IMR-90 (cell line): Measurements from ENCODE around the gene TINAGL1. TPM values are rescaled to one million over a fixed set of nuclear protein-coding genes. Genes with fewer than 3 reads are reported as not detected.

Experiments used
- ATAC-seq: fragments of 200-7000 bp; cut with Tn5 transposase; 2 replicates; pipeline ENCODE4 v1.9.1; 2020; ENCODE audit warnings: low read depth, mild to moderate bottlenecking, moderate library complexity
- BruUV-seq: library from RNA; stranded (reverse); fragments of 400-500 nt; replicated peaks from 2 replicates; lab custom pipeline; 2021; lab: Mats Ljungman, UMichigan
- CTCF ChIA-PET: fragments of 300-600 bp; formaldehyde crosslinking; extraction: SDS; loops from one replicate; lab custom pipeline; 2021; ENCODE audit warnings: antibody characterized with exemption; lab: Yijun Ruan, JAX
- POLR2A ChIA-PET: fragments of 300-600 bp; sonication (Branson Sonifier 250); formaldehyde crosslinking; loops from one replicate; lab custom pipeline; 2022; ENCODE audit warnings: antibody characterized with exemption; ENCODE audit not compliant: unreplicated experiment; lab: Charles Lee
- DNase-seq: peaks from one replicate; pipeline ENCODE4 v3.0.0; 2013
- H2AFZ ChIP-seq: replicated peaks from 2 replicates; pipeline ENCODE3; 2013; ENCODE audit warnings: low read length, mild to moderate bottlenecking; ENCODE audit not compliant: poor library complexity
- H2AK5ac ChIP-seq: 2 replicates; pipeline ENCODE4 v1.6.1; 2013; ENCODE audit warnings: low read depth, low read length, inconsistent platforms
- H2AK9ac ChIP-seq: replicated peaks from 2 replicates; pipeline ENCODE3; 2013; ENCODE audit warnings: mild to moderate bottlenecking, low read depth, low read length, moderate library complexity; ENCODE audit not compliant: poor library complexity
- H2BK120ac ChIP-seq: 2 replicates; pipeline ENCODE4 v1.6.1; 2013; ENCODE audit warnings: low read depth, low read length, inconsistent platforms
- H2BK15ac ChIP-seq: 3 replicates; pipeline ENCODE4 v1.6.1; 2013; ENCODE audit warnings: low read depth, low read length, inconsistent platforms
- H2BK20ac ChIP-seq: 2 replicates; pipeline ENCODE4 v1.6.1; 2013; ENCODE audit warnings: low read depth, mild to moderate bottlenecking, inconsistent platforms, low read length, moderate library complexity
- H2BK5ac ChIP-seq: 2 replicates; pipeline ENCODE4 v1.6.1; 2013; ENCODE audit warnings: mild to moderate bottlenecking, low read depth, low read length, inconsistent platforms; ENCODE audit not compliant: poor library complexity, severe bottlenecking
- H3K14ac ChIP-seq: replicated peaks from 2 replicates; pipeline ENCODE4 v1.6.1; 2013; ENCODE audit warnings: low read depth, low read length, inconsistent platforms
- H3K18ac ChIP-seq: 2 replicates; pipeline ENCODE4 v1.6.1; 2013; ENCODE audit warnings: low read depth, low read length, control low read depth
- H3K23ac ChIP-seq: 2 replicates; pipeline ENCODE4 v1.6.1; 2013; ENCODE audit warnings: low read depth, low read length, inconsistent platforms
- H3K27ac ChIP-seq: 2 replicates; pipeline ENCODE4 v1.5.1; 2013; ENCODE audit warnings: mild to moderate bottlenecking, control low read depth, low read length; ENCODE audit not compliant: insufficient read depth
- H3K27me3 ChIP-seq: 2 replicates; pipeline ENCODE4 v1.6.1; 2013; ENCODE audit warnings: low read length; ENCODE audit not compliant: control insufficient read depth, insufficient read depth
- H3K36me3 ChIP-seq: 2 replicates; pipeline ENCODE4 v1.6.1; 2013; ENCODE audit warnings: low read length, mixed read lengths; ENCODE audit not compliant: control insufficient read depth, insufficient read depth
- H3K4ac ChIP-seq: 2 replicates; pipeline ENCODE4 v1.6.1; 2013; ENCODE audit warnings: low read depth, low read length, inconsistent platforms
- H3K4me1 ChIP-seq: 2 replicates; pipeline ENCODE4 v1.6.1; 2013; ENCODE audit warnings: low read length, mixed read lengths; ENCODE audit not compliant: control insufficient read depth, insufficient read depth
- H3K4me2 ChIP-seq: 2 replicates; pipeline ENCODE4 v1.6.1; 2013; ENCODE audit warnings: low read depth, mild to moderate bottlenecking, control low read depth, low read length, moderate library complexity
- H3K4me3 ChIP-seq: 2 replicates; pipeline ENCODE4 v1.5.1; 2013; ENCODE audit warnings: low read depth, mild to moderate bottlenecking, control low read depth, low read length, moderate library complexity; ENCODE audit not compliant: insufficient read depth
- H3K56ac ChIP-seq: 2 replicates; pipeline ENCODE4 v1.6.1; 2013; ENCODE audit warnings: low read length, inconsistent platforms; ENCODE audit not compliant: insufficient read depth; ENCODE audit errors: extremely low read depth
- H3K79me1 ChIP-seq, 2 experiments: 2 replicates each; pipeline ENCODE4 v1.6.1; 2013; ENCODE audit warnings: low read length in 2 of 2, inconsistent platforms in 1 of 2, low read depth in 1 of 2
- H3K9ac ChIP-seq: 2 replicates; pipeline ENCODE4 v1.6.1; 2013; ENCODE audit warnings: low read depth, low read length, control low read depth
- H3K9me1 ChIP-seq: 2 replicates; pipeline ENCODE4 v1.6.1; 2013; ENCODE audit warnings: low read length, inconsistent platforms; ENCODE audit not compliant: insufficient read depth
- H3K9me3 ChIP-seq: 2 replicates; pipeline ENCODE4 v1.6.1; 2013; ENCODE audit warnings: low read length; ENCODE audit not compliant: control insufficient read depth, insufficient read depth
- H4K20me1 ChIP-seq: 2 replicates; pipeline ENCODE4 v1.6.1; 2013; ENCODE audit warnings: low read length, inconsistent platforms; ENCODE audit not compliant: insufficient read depth
- H4K5ac ChIP-seq: 2 replicates; pipeline ENCODE4 v1.6.1; 2013; ENCODE audit warnings: mild to moderate bottlenecking, low read depth, low read length, control low read depth
- H4K8ac ChIP-seq, 2 experiments: 2 replicates each; pipeline ENCODE4 v1.6.1; 2013; ENCODE audit warnings: low read depth in 2 of 2, low read length in 2 of 2, control low read depth in 1 of 2, inconsistent platforms in 1 of 2
- H4K91ac ChIP-seq: 2 replicates; pipeline ENCODE4 v1.6.1; 2013; ENCODE audit warnings: low read depth, low read length, inconsistent platforms; ENCODE audit not compliant: insufficient read depth
- BHLHE40 ChIP-seq: fragments of 150-350 bp; IDR thresholded peaks from 2 replicates; pipeline ENCODE4 v1.6.1; 2016; ENCODE audit warnings: mild to moderate bottlenecking, low read depth, low read length
- CEBPB ChIP-seq: IDR thresholded peaks from 2 replicates; pipeline ENCODE4 v1.6.1; 2012; ENCODE audit warnings: low read depth, low read length, improper control_type of control experiment
- CHD1 ChIP-seq: IDR thresholded peaks from 2 replicates; pipeline ENCODE4 v1.6.1; 2012; ENCODE audit warnings: low read depth, low read length, improper control_type of control experiment
- ELK1 ChIP-seq: fragments of 150-350 bp; IDR thresholded peaks from 2 replicates; pipeline ENCODE4 v1.6.1; 2016; ENCODE audit warnings: low read depth, mild to moderate bottlenecking, low read length, moderate library complexity, borderline replicate concordance
- FOS ChIP-seq: fragments of 150-350 bp; IDR thresholded peaks from 2 replicates; pipeline ENCODE4 v1.6.1; 2016; ENCODE audit warnings: low read depth, low read length
- MAFK ChIP-seq: IDR thresholded peaks from 2 replicates; pipeline ENCODE4 v1.6.1; 2012; ENCODE audit warnings: low read depth, low read length, improper control_type of control experiment
- MAZ ChIP-seq: IDR thresholded peaks from 2 replicates; pipeline ENCODE4 v1.6.1; 2012; ENCODE audit warnings: low read depth, mild to moderate bottlenecking, low read length, improper control_type of control experiment, moderate library complexity, borderline replicate concordance
- MXI1 ChIP-seq: IDR thresholded peaks from 2 replicates; pipeline ENCODE4 v1.6.1; 2012; ENCODE audit warnings: low read depth, mild to moderate bottlenecking, low read length, moderate library complexity, borderline replicate concordance
- NFE2L2 ChIP-seq: fragments of 150-350 bp; IDR thresholded peaks from 2 replicates; pipeline ENCODE4 v1.6.1; 2016; ENCODE audit warnings: low read depth, mild to moderate bottlenecking, low read length
- POLR2A ChIP-seq: IDR thresholded peaks from 2 replicates; pipeline ENCODE4 v1.6.1; 2012; ENCODE audit warnings: mild to moderate bottlenecking, low read depth, low read length
- RCOR1 ChIP-seq: IDR thresholded peaks from 2 replicates; pipeline ENCODE4 v1.6.1; 2012; ENCODE audit warnings: mild to moderate bottlenecking, low read length, improper control_type of control experiment; ENCODE audit not compliant: insufficient replicate concordance
- RFX5 ChIP-seq: IDR thresholded peaks from 2 replicates; pipeline ENCODE4 v1.8.0; 2012; ENCODE audit warnings: low read depth, mild to moderate bottlenecking, low read length, moderate library complexity
- SMC3 ChIP-seq: fragments of 150-350 bp; IDR thresholded peaks from 2 replicates; pipeline ENCODE4 v1.6.1; 2016; ENCODE audit warnings: low read depth, mild to moderate bottlenecking, antibody characterized with exemption, low read length, moderate library complexity
- USF2 ChIP-seq: fragments of 150-350 bp; IDR thresholded peaks from 2 replicates; pipeline ENCODE4 v1.6.1; 2017; ENCODE audit warnings: mild to moderate bottlenecking, antibody characterized with exemption, low read length, low read depth
- WGBS, 2 experiments: methylation state at CpG; one replicate each; pipeline versions ENCODE4 v1.1.5 to v1.1.7; 2013; ENCODE audit warnings: missing lambda C conversion rate in 2 of 2; ENCODE audit not compliant: insufficient read length in 1 of 2; ENCODE audit errors: extremely low coverage in 2 of 2; 5-methylcytosine and 5-hydroxymethylcytosine counted together
- dilution Hi-C: fragments of 300-500 bp; cut with HindIII; formaldehyde crosslinking; loops from one replicate; pipeline ENCODE4 v1.14.3; 2018; ENCODE audit warnings: low sequenced_read_pairs; ENCODE audit not compliant: unreplicated experiment
- in situ Hi-C: fragments of 300-500 bp; cut with MboI; formaldehyde crosslinking; loops from 3 replicates; pipeline ENCODE4 v1.14.3; 2019; ENCODE audit warnings: low sequenced_read_pairs, inconsistent platforms, mixed read lengths
- intact Hi-C: fragments of 100-400 bp; cut with micrococcal nuclease; formaldehyde crosslinking; loops from 2 replicates; pipeline ENCODE4 v1.10.0; 2022
- polyA plus RNA-seq, 3 experiments: library from polyadenylated mRNA; depleted of rRNA; stranded (reverse); fragments of >200 nt; gene quantifications; 2 replicates each; pipeline ENCODE4 v1.2.3, GENCODE V29; 2012; ENCODE audit warnings: low replicate concordance in 1 of 3
- total RNA-seq: library from RNA; depleted of rRNA; stranded (reverse); fragments of >200 nt; gene quantifications from 2 replicates; pipeline ENCODE4 v1.2.3, GENCODE V29; 2012
- TF ChIP-seq, protein P1 (sequence below): conservative IDR thresholded peaks from 2 replicates; pipeline ENCODE4 v1.5.1; 2012; ENCODE audit warnings: mild to moderate bottlenecking, low read depth, low read length, improper control_type of control experiment

The TINAGL1 gene
- total and polyA plus RNA-seq, 2 of the 4 experiments (the other 2 are of a cell fraction), result 0.54 to 1.5 TPM

GRCh38 chr1:31580891-31581603, 4.7 kb downstream of the TINAGL1 start:
- no peak overlapping the region; the same call in 2 of the 3 replicates for H2BK15ac ChIP-seq
- no peak overlapping the region for H2BK120ac ChIP-seq
- peaks cover 7% of the 10 kb centered on the region for H3K27me3 ChIP-seq
- ATAC-seq (no peak), DNase-seq (no peak)
- TF ChIP-seq BHLHE40, result no peak
- TF ChIP-seq FOS, result no peak
- TF ChIP-seq SMC3, result no peak
- no peak for TF ChIP-seq MAFK
- no peak for TF ChIP-seq RFX5
- no peak for TF ChIP-seq MXI1
- TF ChIP-seq MAZ, result no peak
- no peak for TF ChIP-seq CEBPB
- no peak for TF ChIP-seq NFE2L2
- no peak for TF ChIP-seq RCOR1
- TF ChIP-seq POLR2A, result no peak
- TF ChIP-seq USF2, result no peak
- TF ChIP-seq CHD1, result no peak
- TF ChIP-seq, protein P1, sequence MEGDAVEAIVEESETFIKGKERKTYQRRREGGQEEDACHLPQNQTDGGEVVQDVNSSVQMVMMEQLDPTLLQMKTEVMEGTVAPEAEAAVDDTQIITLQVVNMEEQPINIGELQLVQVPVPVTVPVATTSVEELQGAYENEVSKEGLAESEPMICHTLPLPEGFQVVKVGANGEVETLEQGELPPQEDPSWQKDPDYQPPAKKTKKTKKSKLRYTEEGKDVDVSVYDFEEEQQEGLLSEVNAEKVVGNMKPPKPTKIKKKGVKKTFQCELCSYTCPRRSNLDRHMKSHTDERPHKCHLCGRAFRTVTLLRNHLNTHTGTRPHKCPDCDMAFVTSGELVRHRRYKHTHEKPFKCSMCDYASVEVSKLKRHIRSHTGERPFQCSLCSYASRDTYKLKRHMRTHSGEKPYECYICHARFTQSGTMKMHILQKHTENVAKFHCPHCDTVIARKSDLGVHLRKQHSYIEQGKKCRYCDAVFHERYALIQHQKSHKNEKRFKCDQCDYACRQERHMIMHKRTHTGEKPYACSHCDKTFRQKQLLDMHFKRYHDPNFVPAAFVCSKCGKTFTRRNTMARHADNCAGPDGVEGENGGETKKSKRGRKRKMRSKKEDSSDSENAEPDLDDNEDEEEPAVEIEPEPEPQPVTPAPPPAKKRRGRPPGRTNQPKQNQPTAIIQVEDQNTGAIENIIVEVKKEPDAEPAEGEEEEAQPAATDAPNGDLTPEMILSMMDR, result no peak
- TF ChIP-seq ELK1, result no peak
- CTCF ChIA-PET, result no interaction called here
- H3K9ac ChIP-seq, result no peak overlapping the region
- no peak overlapping the region for H3K4me3 ChIP-seq
- no peak overlapping the region for H2AFZ ChIP-seq
- dilution Hi-C loops (no loop called here), in situ Hi-C loops (no loop called here), intact Hi-C loops (no loop called here)
- no peaks in the 10 kb centered on the region for H3K9me3 ChIP-seq
- BruUV-seq, result no TSS peak
- no peak overlapping the region for H3K14ac ChIP-seq
- H4K5ac ChIP-seq, result no peak overlapping the region; the same call in 1 of the 2 replicates
- POLR2A ChIA-PET, result no interaction called here
- H3K18ac ChIP-seq, result no peak overlapping the region; the same call in 1 of the 2 replicates
- no peak overlapping the region for H3K27ac ChIP-seq
- no peak overlapping the region for H3K23ac ChIP-seq
- no peak overlapping the region for H3K4me2 ChIP-seq
- no peak overlapping the region for H3K4ac ChIP-seq
- no peaks in the 10 kb centered on the region; the same call in 1 of the 2 replicates for H4K20me1 ChIP-seq
- H3K4me1 ChIP-seq, result peaks cover 22% of the 10 kb centered on the region; the same call in 1 of the 2 replicates
- peak overlapping the region; percentile 30; the same call in 1 of the 2 replicates for H2AK5ac ChIP-seq
- no peak overlapping the region for H2BK20ac ChIP-seq
- 81% methylated on average over 4 of the region's 15 CpGs; no CpG with 5 or more reads in 1 of the 2 experiments for WGBS, 2 experiments
- peaks cover 6% of the 10 kb centered on the region; the same call in 1 of the 2 replicates for H3K9me1 ChIP-seq
- no peaks in the 10 kb centered on the region for H3K79me1 ChIP-seq
- no peak overlapping the region for H2AK9ac ChIP-seq
- H3K56ac ChIP-seq, result no peak overlapping the region
- no peaks in the 10 kb centered on the region for H3K36me3 ChIP-seq
- H4K8ac ChIP-seq, result no peak overlapping the region
- H4K91ac ChIP-seq, result no peak overlapping the region
- no peak overlapping the region for H2BK5ac ChIP-seq
